ENCODE data around the gene C2CD2.

Gene C2CD2

GRCh38 chr21:41913230-41913629 is 40.6 kb downstream of the C2CD2 start:
- peaks cover 15% of the 10 kb centered on the region for H3K36me3 Mint-ChIP-seq
- DNase-seq = no peak
- no peak overlapping the region for H3K27ac Mint-ChIP-seq
- H3K27me3 Mint-ChIP-seq = no peaks in the 10 kb centered on the region
- no peaks in the 10 kb centered on the region for H3K9me3 Mint-ChIP-seq
- H3K4me1 Mint-ChIP-seq = no peaks in the 10 kb centered on the region
- no peak overlapping the region for H3K4me3 Mint-ChIP-seq
- CTCF ChIA-PET = interaction anchor here (1.3 kb wide), 1 partner anchor 97 kb away, joined by 3 read pairs; no protein-coding TSS in a partner anchor

- Mint-ChIP-seq H3K4me1 (no peaks in the 10 kb centered on the region), H3K27me3 (no peaks in the 10 kb centered on the region), H3K27ac (no peak overlapping the region), H3K36me3 (peaks cover 10% of the 10 kb centered on the region), H3K9me3 (no peaks in the 10 kb centered on the region), H3K4me3 (no peak overlapping the region)
- DNase-seq = no peak
- CTCF ChIA-PET = no interaction called here
Observed at GRCh38 chr21:41908829-41909228, 45.0 kb downstream of the C2CD2 start.

GRCh38 chr21:41907496-41908258 is 46.1 kb downstream of the C2CD2 start:
- CTCF ChIA-PET = no interaction called here
- no peaks in the 10 kb centered on the region for H3K4me1 Mint-ChIP-seq
- H3K9me3 Mint-ChIP-seq = no peaks in the 10 kb centered on the region
- H3K4me3 Mint-ChIP-seq = no peak overlapping the region
- DNase-seq = no peak
- no peak overlapping the region for H3K27ac Mint-ChIP-seq
- H3K36me3 Mint-ChIP-seq = peaks cover 10% of the 10 kb centered on the region
- H3K27me3 Mint-ChIP-seq = no peaks in the 10 kb centered on the region

GRCh38 chr21:41906770-41907169 is 47.0 kb downstream of the C2CD2 start:
- no peaks in the 10 kb centered on the region for H3K27me3 Mint-ChIP-seq
- no peaks in the 10 kb centered on the region for H3K9me3 Mint-ChIP-seq
- H3K4me1 Mint-ChIP-seq = no peaks in the 10 kb centered on the region
- no peak overlapping the region for H3K4me3 Mint-ChIP-seq
- H3K27ac Mint-ChIP-seq = no peak overlapping the region
- CTCF ChIA-PET = interaction anchor here (1.5 kb wide), 1 partner anchor 20 kb away, joined by 3 read pairs; no protein-coding TSS in a partner anchor
- H3K36me3 Mint-ChIP-seq = peaks cover 8% of the 10 kb centered on the region
- no peak for DNase-seq

GRCh38 chr21:41903559-41904351 is 50.1 kb downstream of the C2CD2 start:
- Mint-ChIP-seq H3K9me3 (no peaks in the 10 kb centered on the region), H3K27ac (no peak overlapping the region), H3K36me3 (peaks cover 13% of the 10 kb centered on the region), H3K27me3 (no peaks in the 10 kb centered on the region), H3K4me3 (no peak overlapping the region), H3K4me1 (peaks cover 19% of the 10 kb centered on the region)
- CTCF ChIA-PET = no interaction called here
- no peak for DNase-seq

GRCh38 chr21:41902946-41903345 is 50.9 kb downstream of the C2CD2 start:
- Mint-ChIP-seq H3K4me1 (peaks cover 24% of the 10 kb centered on the region), H3K27ac (no peak overlapping the region), H3K36me3 (peaks cover 13% of the 10 kb centered on the region), H3K9me3 (no peaks in the 10 kb centered on the region), H3K27me3 (no peaks in the 10 kb centered on the region), H3K4me3 (no peak overlapping the region)
- CTCF ChIA-PET = no interaction called here
- DNase-seq = no peak

- peaks cover 28% of the 10 kb centered on the region for H3K4me1 Mint-ChIP-seq
- no peak overlapping the region for H3K27ac Mint-ChIP-seq
- H3K36me3 Mint-ChIP-seq = peaks cover 11% of the 10 kb centered on the region
Observed at GRCh38 chr21:41901782-41902181, 52.0 kb downstream of the C2CD2 start.

GRCh38 chr21:41901099-41901498 is 52.7 kb downstream of the C2CD2 start:
- CTCF ChIA-PET = no interaction called here
- DNase-seq = no peak
- no peak overlapping the region for H3K27ac Mint-ChIP-seq
- H3K27me3 Mint-ChIP-seq = no peaks in the 10 kb centered on the region
- H3K36me3 Mint-ChIP-seq = peaks cover 10% of the 10 kb centered on the region
- no peak overlapping the region for H3K4me3 Mint-ChIP-seq
- no peaks in the 10 kb centered on the region for H3K9me3 Mint-ChIP-seq
- H3K4me1 Mint-ChIP-seq = peaks cover 33% of the 10 kb centered on the region

More at GRCh38 chr21:41901782-41902181, 52.0 kb downstream of the C2CD2 start:
- DNase-seq = no peak
- Mint-ChIP-seq H3K4me3 (no peak overlapping the region), H3K9me3 (no peaks in the 10 kb centered on the region), H3K27me3 (no peaks in the 10 kb centered on the region)
- CTCF ChIA-PET = no interaction called here

- no peak overlapping the region for H3K27ac Mint-ChIP-seq
- H3K27me3 Mint-ChIP-seq = no peaks in the 10 kb centered on the region
- DNase-seq = no peak
- no peaks in the 10 kb centered on the region for H3K9me3 Mint-ChIP-seq
- peaks cover 11% of the 10 kb centered on the region for H3K36me3 Mint-ChIP-seq
- CTCF ChIA-PET = no interaction called here
- H3K4me3 Mint-ChIP-seq = no peak overlapping the region
- peaks cover 40% of the 10 kb centered on the region for H3K4me1 Mint-ChIP-seq
Observed at GRCh38 chr21:41900401-41900800, 53.4 kb downstream of the C2CD2 start.

GRCh38 chr21:41899426-41900202 is 54.2 kb downstream of the C2CD2 start:
- H3K9me3 Mint-ChIP-seq = no peaks in the 10 kb centered on the region
- peak overlapping the region; percentile 77 for H3K27ac Mint-ChIP-seq
- no peak overlapping the region for H3K4me3 Mint-ChIP-seq
- CTCF ChIA-PET = interaction anchor here (1.6 kb wide), 1 partner anchor 22 kb away, joined by 4 read pairs; no protein-coding TSS in a partner anchor
- DNase-seq = peak; percentile 44
- peaks cover 11% of the 10 kb centered on the region for H3K36me3 Mint-ChIP-seq
- H3K4me1 Mint-ChIP-seq = peaks cover 43% of the 10 kb centered on the region
- H3K27me3 Mint-ChIP-seq = no peaks in the 10 kb centered on the region

- Mint-ChIP-seq H3K27ac (no peak overlapping the region), H3K27me3 (no peaks in the 10 kb centered on the region), H3K9me3 (no peaks in the 10 kb centered on the region), H3K36me3 (peaks cover 11% of the 10 kb centered on the region), H3K4me3 (no peak overlapping the region), H3K4me1 (peaks cover 43% of the 10 kb centered on the region)
- CTCF ChIA-PET = interaction anchor here (1.6 kb wide), 1 partner anchor 21 kb away, joined by 4 read pairs; no protein-coding TSS in a partner anchor
- no peak for DNase-seq
Observed at GRCh38 chr21:41898998-41899397, 54.8 kb downstream of the C2CD2 start.

GRCh38 chr21:41897700-41898099 is 56.1 kb downstream of the C2CD2 start:
- Mint-ChIP-seq H3K4me3 (no peak overlapping the region), H3K9me3 (no peaks in the 10 kb centered on the region), H3K36me3 (peaks cover 11% of the 10 kb centered on the region), H3K4me1 (peaks cover 43% of the 10 kb centered on the region), H3K27me3 (no peaks in the 10 kb centered on the region), H3K27ac (no peak overlapping the region)
- CTCF ChIA-PET = interaction anchor here (0.9 to 1.6 kb wide), 2 partner anchors 20 to 220 kb away, joined by 3 to 4 read pairs; no protein-coding TSS in a partner anchor
- DNase-seq = no peak

GRCh38 chr21:41897047-41897669 is 56.7 kb downstream of the C2CD2 start:
- H3K36me3 Mint-ChIP-seq = peaks cover 11% of the 10 kb centered on the region
- CTCF ChIA-PET = no interaction called here
- H3K4me1 Mint-ChIP-seq = peaks cover 43% of the 10 kb centered on the region
- no peak for DNase-seq
- H3K27ac Mint-ChIP-seq = no peak overlapping the region
- H3K27me3 Mint-ChIP-seq = no peaks in the 10 kb centered on the region
- H3K9me3 Mint-ChIP-seq = no peaks in the 10 kb centered on the region
- H3K4me3 Mint-ChIP-seq = no peak overlapping the region
